OCI-LY7 (cell line): ENCODE data around the gene FMNL2. TPM values are rescaled to one million over a fixed set of nuclear protein-coding genes. Genes with fewer than 3 reads are reported as not detected.

Source experiments
- BruUV-seq: library from RNA; stranded (reverse); fragments of 400-500 nt; replicated peaks from 2 replicates; lab custom pipeline; 2021; lab: Mats Ljungman, UMichigan
- CTCF ChIA-PET: fragments of 300-600 bp; sonication (Branson Sonifier 250); formaldehyde crosslinking; loops from one replicate; lab custom pipeline; 2022; ENCODE audit warnings: antibody characterized with exemption; ENCODE audit not compliant: unreplicated experiment; lab: Charles Lee
- POLR2A ChIA-PET: fragments of 300-600 bp; sonication (Branson Sonifier 250); formaldehyde crosslinking; loops from one replicate; lab custom pipeline; 2022; ENCODE audit warnings: antibody characterized with exemption; lab: Charles Lee
- DNase-seq: peaks from one replicate; pipeline ENCODE4 v3.0.0-alpha.2; 2015; ENCODE audit warnings: low spot score
- H2AFZ ChIP-seq: fragments of 200-600 bp; sonication (generic), shearing (Covaris generic); 2 replicates; pipeline ENCODE4 v1.6.1; 2014; ENCODE audit warnings: mild to moderate bottlenecking, antibody characterized with exemption, low read length, moderate library complexity
- H3K27ac ChIP-seq: fragments of 200-600 bp; sonication (generic); 2 replicates; pipeline ENCODE4 v1.5.1; 2014; ENCODE audit warnings: mixed run types, low read depth, mild to moderate bottlenecking, moderate library complexity, low read length, inconsistent platforms; ENCODE audit not compliant: poor library complexity, severe bottlenecking
- H3K36me3 ChIP-seq: fragments of 200-600 bp; sonication (generic); 2 replicates; pipeline ENCODE4 v1.6.1; 2014; ENCODE audit warnings: mild to moderate bottlenecking, antibody characterized with exemption, low read length, moderate library complexity, mixed read lengths; ENCODE audit not compliant: insufficient read depth
- H3K4me1 ChIP-seq: fragments of 200-600 bp; sonication (generic); 2 replicates; pipeline ENCODE4 v1.5.1; 2014; ENCODE audit warnings: mild to moderate bottlenecking, low read length; ENCODE audit not compliant: insufficient read depth, poor library complexity, severe bottlenecking
- H3K4me2 ChIP-seq: fragments of 200-600 bp; sonication (generic); 2 replicates; pipeline ENCODE4 v1.6.1; 2014; ENCODE audit warnings: mild to moderate bottlenecking, low read length
- H3K4me3 ChIP-seq: fragments of 200-600 bp; sonication (generic); 2 replicates; pipeline ENCODE4 v1.5.1; 2014; ENCODE audit warnings: mild to moderate bottlenecking, low read depth, low read length; ENCODE audit not compliant: poor library complexity, severe bottlenecking
- H3K79me2 ChIP-seq: fragments of 200-600 bp; sonication (generic); 2 replicates; pipeline ENCODE4 v1.6.1; 2016; ENCODE audit warnings: low read depth, mild to moderate bottlenecking, low read length, moderate library complexity, mixed read lengths; ENCODE audit not compliant: insufficient read depth
- H3K9me2 ChIP-seq: fragments of 200-600 bp; sonication (generic); 2 replicates; pipeline ENCODE4 v1.6.1; 2016; ENCODE audit warnings: mild to moderate bottlenecking, low read length, mixed read lengths; ENCODE audit not compliant: insufficient read depth
- H3K9me3 ChIP-seq: fragments of 200-600 bp; sonication (generic); 2 replicates; pipeline ENCODE4 v1.6.1; 2014; ENCODE audit warnings: mild to moderate bottlenecking, mixed run types, low read length, mixed read lengths
- H4K20me1 ChIP-seq: fragments of 200-600 bp; sonication (generic); 2 replicates; pipeline ENCODE4 v1.6.1; 2014; ENCODE audit warnings: mild to moderate bottlenecking, antibody characterized with exemption, low read length, moderate library complexity, mixed read lengths; ENCODE audit not compliant: insufficient read depth
- CTCF ChIP-seq: fragments of 200-600 bp; sonication (generic); conservative IDR thresholded peaks from 2 replicates; pipeline ENCODE4 v1.5.1; 2014; ENCODE audit warnings: mild to moderate bottlenecking, antibody characterized with exemption, low read length, moderate library complexity, mixed read lengths
- EZH2phosphoT487 ChIP-seq: fragments of 200-600 bp; sonication (generic); IDR thresholded peaks from 2 replicates; pipeline ENCODE4 v1.6.1; 2018; ENCODE audit warnings: low read depth, borderline replicate concordance, mild to moderate bottlenecking, mixed run types, antibody characterized with exemption, low read length, moderate library complexity, mixed read lengths
- intact Hi-C: fragments of 100-400 bp; cut with micrococcal nuclease; formaldehyde crosslinking; loops from one replicate; pipeline ENCODE4 v1.10.0; 2022; ENCODE audit not compliant: unreplicated experiment
- total RNA-seq, 2 experiments: library from RNA; depleted of rRNA in 1 of 2; stranded (reverse); fragments of >200 nt in 1 of 2; shearing (Covaris generic) in 1 of 2; gene quantifications; 2 replicates each; pipeline ENCODE4 v1.2.3, GENCODE V29; 2014 to 2022

FMNL2 gene
- total RNA-seq, 2 experiments from 2014 or later = 0.03 to 0.21 TPM

- Histone ChIP-seq H3K36me3 (no peaks in the 10 kb centered on the region), H3K9me2 (no peaks in the 10 kb centered on the region), H3K4me1 (no peaks in the 10 kb centered on the region), H3K4me2 (no peak overlapping the region), H2AFZ (no peak overlapping the region), H3K9me3 (no peaks in the 10 kb centered on the region), H4K20me1 (no peaks in the 10 kb centered on the region), H3K79me2 (no peaks in the 10 kb centered on the region), H3K27ac (no peak overlapping the region), H3K4me3 (no peak overlapping the region)
- CTCF ChIA-PET = no interaction called here
- POLR2A ChIA-PET = no interaction called here
- no TSS peak for BruUV-seq
- no peak for TF ChIP-seq EZH2phosphoT487
- no peak for DNase-seq
- intact Hi-C loops = no loop called here
Observed at GRCh38 chr2:152375174-152375573, 40.2 kb downstream of the FMNL2 start.

- Histone ChIP-seq H3K4me2 (no peak overlapping the region), H3K9me3 (no peaks in the 10 kb centered on the region), H2AFZ (no peak overlapping the region), H3K27ac (no peak overlapping the region), H3K36me3 (no peaks in the 10 kb centered on the region), H3K4me1 (no peaks in the 10 kb centered on the region), H3K9me2 (no peaks in the 10 kb centered on the region), H4K20me1 (no peaks in the 10 kb centered on the region), H3K4me3 (no peak overlapping the region), H3K79me2 (no peaks in the 10 kb centered on the region)
- TF ChIP-seq CTCF (no peak), EZH2phosphoT487 (no peak)
- ChIA-PET CTCF (no interaction called here), POLR2A (no interaction called here)
- DNase-seq = no peak
- intact Hi-C loops = no loop called here
- BruUV-seq = no TSS peak
Observed at GRCh38 chr2:152376385-152376784, 41.4 kb downstream of the FMNL2 start.

DNA sequence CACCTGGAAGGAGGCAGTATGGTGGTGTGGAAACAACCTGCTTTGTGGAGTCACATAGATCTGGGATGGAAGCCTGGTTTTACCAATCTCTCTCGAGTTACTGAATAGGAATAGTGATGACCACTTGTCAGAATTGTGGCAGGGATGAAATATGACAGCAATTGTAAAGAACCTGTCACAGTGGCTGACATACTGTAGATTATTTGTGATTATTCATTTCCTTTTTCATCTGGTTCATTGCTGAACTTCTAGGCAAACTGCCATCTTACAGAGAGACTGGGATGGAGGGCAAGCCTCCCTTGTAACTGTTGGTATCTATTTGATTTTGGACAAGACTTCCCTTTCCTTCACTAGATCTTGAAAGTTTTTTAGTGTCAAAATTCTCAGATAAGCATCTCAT is 42.0 kb downstream of the FMNL2 start:
- Histone ChIP-seq H4K20me1 (no peaks in the 10 kb centered on the region), H3K9me3 (no peaks in the 10 kb centered on the region), H3K27ac (no peak overlapping the region), H3K9me2 (no peaks in the 10 kb centered on the region), H3K4me3 (no peak overlapping the region), H3K4me1 (no peaks in the 10 kb centered on the region), H2AFZ (no peak overlapping the region), H3K36me3 (no peaks in the 10 kb centered on the region), H3K79me2 (no peaks in the 10 kb centered on the region), H3K4me2 (no peak overlapping the region)
- ChIA-PET POLR2A (no interaction called here), CTCF (no interaction called here)
- BruUV-seq = no TSS peak
- TF ChIP-seq CTCF (no peak), EZH2phosphoT487 (no peak)
- intact Hi-C loops = no loop called here
- no peak for DNase-seq
